Endothelial cell of umbilical vein (primary cell): Measurements from ENCODE around the gene KAT6B. TPM values are rescaled to one million over a fixed set of nuclear protein-coding genes. Genes with fewer than 3 reads are reported as not detected.

Source experiments
- BruUV-seq: library from RNA; stranded (reverse); fragments of 400-500 nt; replicated peaks from 2 replicates; lab custom pipeline; 2021; lab: Mats Ljungman, UMichigan
- CTCF ChIA-PET: fragments of 300-600, 350-600 bp; sonication (Branson Sonifier 250); formaldehyde crosslinking; loops from one replicate; lab custom pipeline; 2021; ENCODE audit warnings: antibody characterized with exemption, inconsistent platforms; lab: Charles Lee
- POLR2A ChIA-PET: fragments of 300-600, 350-600 bp; sonication (Branson Sonifier 250); formaldehyde crosslinking; loops from one replicate; lab custom pipeline; 2021; ENCODE audit warnings: antibody characterized with exemption, inconsistent platforms; lab: Charles Lee
- DNase-seq: peaks from one replicate; pipeline ENCODE4 v3.0.0-alpha.2; 2011; ENCODE audit warnings: low read depth, low spot score
- FAIRE-seq: peaks from 2 replicates; lab custom pipeline; 2011; peaks lifted over from hg19 to GRCh38; lab: Jason Lieb, UNC
- H2AFZ ChIP-seq: 2 replicates; pipeline ENCODE4 v1.6.0; 2012; ENCODE audit warnings: low read depth, low read length, control low read depth, inconsistent platforms
- H3K27ac ChIP-seq: 2 replicates; pipeline ENCODE4 v1.5.1; 2011; ENCODE audit warnings: low read depth, mild to moderate bottlenecking, control low read depth, low read length, moderate library complexity; ENCODE audit not compliant: insufficient read depth
- H3K27me3 ChIP-seq, 2 experiments: 2 replicates each; pipeline versions ENCODE4 v1.6.0 to v1.6.1; 2011; ENCODE audit warnings: low read length in 2 of 2, mixed read lengths in 1 of 2; ENCODE audit not compliant: control insufficient read depth in 2 of 2, insufficient read depth in 2 of 2
- H3K36me3 ChIP-seq, 2 experiments: 2 replicates in 1 of 2; 3 replicates in 1 of 2; pipeline ENCODE4 v1.5.1; 2011; ENCODE audit warnings: low read length in 2 of 2, mild to moderate bottlenecking in 1 of 2, moderate library complexity in 1 of 2; ENCODE audit not compliant: control insufficient read depth in 2 of 2, insufficient read depth in 2 of 2; ENCODE audit errors: extremely low read depth in 1 of 2
- H3K4me1 ChIP-seq: 3 replicates; pipeline ENCODE4 v1.5.1; 2011; ENCODE audit warnings: mild to moderate bottlenecking, low read length; ENCODE audit not compliant: control insufficient read depth, insufficient read depth; ENCODE audit errors: extremely low read depth
- H3K4me2 ChIP-seq: 2 replicates; pipeline ENCODE4 v1.6.1; 2011; ENCODE audit warnings: low read length, control low read depth, mixed read lengths; ENCODE audit not compliant: insufficient read depth
- H3K4me3 ChIP-seq, 3 experiments: fragments of 200-600 bp in 1 of 3; sonication (generic), shearing (Covaris generic) in 1 of 3; replicated peaks in 1 of 3; 2 replicates each; pipeline ENCODE4 v1.5.1; 2011 to 2016; ENCODE audit warnings: control low read depth in 3 of 3, low read length in 3 of 3, mild to moderate bottlenecking in 2 of 3, inconsistent platforms in 1 of 3, low read depth in 1 of 3, moderate library complexity in 1 of 3; ENCODE audit not compliant: insufficient read depth in 1 of 3
- H3K79me2 ChIP-seq: 2 replicates; pipeline ENCODE4 v1.6.0; 2012; ENCODE audit warnings: low read length, inconsistent platforms; ENCODE audit not compliant: control insufficient read depth, insufficient read depth
- H3K9ac ChIP-seq: replicated peaks from 2 replicates; pipeline ENCODE3; 2011; ENCODE audit warnings: low read length, control low read depth; ENCODE audit not compliant: insufficient read depth; ENCODE audit errors: extremely low read depth
- H3K9me1 ChIP-seq: replicated peaks from 3 replicates; pipeline ENCODE4 v1.6.0; 2011; ENCODE audit warnings: mild to moderate bottlenecking, low read length; ENCODE audit not compliant: control insufficient read depth, insufficient read depth; ENCODE audit errors: extremely low read depth
- H3K9me3 ChIP-seq: replicated peaks from 2 replicates; pipeline ENCODE4 v1.5.1; 2012; ENCODE audit warnings: low read length, inconsistent platforms; ENCODE audit not compliant: control insufficient read depth, insufficient read depth
- H4K20me1 ChIP-seq: replicated peaks from 2 replicates; pipeline ENCODE3; 2011; ENCODE audit warnings: mild to moderate bottlenecking, low read length; ENCODE audit not compliant: control insufficient read depth, insufficient read depth; ENCODE audit errors: extremely low read depth
- CTCF ChIP-seq, 2 donors: IDR thresholded peaks; 1 replicate in 1 of 2; 2 replicates in 1 of 2; pipeline ENCODE4 v1.5.1; 2011; ENCODE audit warnings: low read length in 2 of 2, mild to moderate bottlenecking in 2 of 2, moderate library complexity in 2 of 2, control low read depth in 1 of 2, inconsistent platforms in 1 of 2, low read depth in 1 of 2; ENCODE audit not compliant: insufficient read depth in 1 of 2; ENCODE audit errors: extremely low read depth in 1 of 2
- EZH2 ChIP-seq: IDR thresholded peaks from 2 replicates; pipeline ENCODE4 v1.6.1; 2012; ENCODE audit warnings: borderline replicate concordance, low read depth, mild to moderate bottlenecking, moderate library complexity, low read length, inconsistent platforms; ENCODE audit not compliant: severe bottlenecking
- FOS ChIP-seq: IDR thresholded peaks from 2 replicates; pipeline ENCODE4 v1.6.1; 2011; ENCODE audit warnings: mild to moderate bottlenecking, low read length, moderate library complexity, borderline replicate concordance; ENCODE audit not compliant: insufficient read depth
- GATA2 ChIP-seq: IDR thresholded peaks from 2 replicates; pipeline ENCODE4 v1.7.0; 2011; ENCODE audit warnings: low read depth, mild to moderate bottlenecking, moderate library complexity, mixed read lengths, low read length; ENCODE audit not compliant: insufficient read length, insufficient read depth
- JUN ChIP-seq: IDR thresholded peaks from 2 replicates; pipeline ENCODE4 v1.6.1; 2011; ENCODE audit warnings: borderline replicate concordance, low read depth; ENCODE audit not compliant: insufficient read length, insufficient read depth
- MAX ChIP-seq: IDR thresholded peaks from 2 replicates; pipeline ENCODE4 v1.6.1; 2011; ENCODE audit not compliant: insufficient read depth, insufficient read length
- MYC ChIP-seq: IDR thresholded peaks from one replicate; pipeline ENCODE4 v1.6.1; 2011; ENCODE audit warnings: mild to moderate bottlenecking, low read depth, low read length
- POLR2A ChIP-seq: IDR thresholded peaks from 2 replicates; pipeline ENCODE4 v1.6.1; 2012; ENCODE audit warnings: low read depth, mild to moderate bottlenecking, control low read depth, low read length
- POLR2AphosphoS5 ChIP-seq: IDR thresholded peaks from 2 replicates; pipeline ENCODE4 v1.6.1; 2012; ENCODE audit warnings: low read depth, mild to moderate bottlenecking, control low read depth, low read length, moderate library complexity; ENCODE audit not compliant: insufficient read depth
- dilution Hi-C: fragments of 300-500 bp; cut with MboI; formaldehyde crosslinking; loops from one replicate; pipeline ENCODE4 v1.15.0; 2019; ENCODE audit warnings: low sequenced_read_pairs; ENCODE audit not compliant: extremely low pct_ligation_motif_present
- intact Hi-C: fragments of 100-400 bp; cut with micrococcal nuclease; formaldehyde crosslinking; loops from one replicate; pipeline ENCODE4 v1.10.0; 2022
- polyA plus RNA-seq, 4 experiments: library from polyadenylated mRNA; depleted of rRNA in 3 of 4; stranded (reverse) in 3 of 4; unstranded in 1 of 4; fragments of >200 nt; gene quantifications; 2 replicates each; pipeline versions ENCODE4 v1.2.1 to v1.2.3, GENCODE V29; 2011 to 2012; ENCODE audit warnings: missing spikeins in 1 of 4
- total RNA-seq: library from RNA; stranded (reverse); gene quantifications from 2 replicates; pipeline ENCODE4 v1.2.3, GENCODE V29; 2021

KAT6B gene
- total and polyA plus RNA-seq, 2 donors (not counting 3 experiments of a cell fraction or from before 2014, with no cell fraction given): 4.5 to 17.0 TPM

GRCh38 chr10:74976565-74976964 lies 150.2 kb downstream of the KAT6B start:
- H3K79me2 ChIP-seq: no peaks in the 10 kb centered on the region
- no peaks in the 10 kb centered on the region for H3K9me3 ChIP-seq
- no peaks in the 10 kb centered on the region for H3K9me1 ChIP-seq
- no peaks in the 10 kb centered on the region for H3K27me3 ChIP-seq
- H3K4me3 ChIP-seq: no peak overlapping the region
- DNase-seq: no peak
- no TSS peak for BruUV-seq
- H4K20me1 ChIP-seq: no peaks in the 10 kb centered on the region
- TF ChIP-seq MAX: no peak
- TF ChIP-seq POLR2A: no peak
- TF ChIP-seq CTCF (IDR thresholded peaks at IDR 0.05; ENCODE audit: extremely low read depth in 1 of 2, insufficient read depth in 1 of 2, low read depth in 1 of 2, low read length in 2 of 2): no peak
- no peak for TF ChIP-seq MYC
- no peak for TF ChIP-seq FOS
- TF ChIP-seq GATA2: no peak
- no peak for TF ChIP-seq EZH2
- no peak for TF ChIP-seq POLR2AphosphoS5
- TF ChIP-seq JUN: no peak
- no peak overlapping the region for H2AFZ ChIP-seq
- no peak overlapping the region for H3K9ac ChIP-seq
- intact Hi-C loops: no loop called here
- POLR2A ChIA-PET: no interaction called here
- H3K27ac ChIP-seq: no peak overlapping the region
- H3K36me3 ChIP-seq: peaks cover 2 to 6% of the 10 kb centered on the region in 2 experiments
- FAIRE-seq: no peak
- no peak overlapping the region for H3K4me2 ChIP-seq
- CTCF ChIA-PET: interaction anchor here (1.3 kb wide), 1 partner anchor 9 kb away, joined by 3 read pairs; no protein-coding TSS in a partner anchor
- peaks cover 4% of the 10 kb centered on the region for H3K4me1 ChIP-seq
- dilution Hi-C loops: no loop called here
